GM12878 (cell line): ENCODE data around the gene LSR. TPM values are rescaled to one million over a fixed set of nuclear protein-coding genes. Genes with fewer than 3 reads are reported as not detected.

ENCODE experiments used
- BACH1 ChIP-seq: fragments of 450-650 bp; IDR thresholded peaks from 2 replicates; pipeline ENCODE4 v1.6.1; 2017; ENCODE audit warnings: mild to moderate bottlenecking, borderline replicate concordance
- BCL3 ChIP-seq: IDR thresholded peaks from 2 replicates; pipeline ENCODE4 v1.6.1; 2011; ENCODE audit warnings: borderline replicate concordance, low read depth, mild to moderate bottlenecking, moderate library complexity, low read length; ENCODE audit not compliant: insufficient read depth, poor library complexity, severe bottlenecking
- BMI1 ChIP-seq: fragments of 450-650 bp; IDR thresholded peaks from 2 replicates; pipeline ENCODE4 v1.6.1; 2016; ENCODE audit warnings: mild to moderate bottlenecking, moderate library complexity, borderline replicate concordance
- CBX5 ChIP-seq: sonication (generic); IDR thresholded peaks from 2 replicates; pipeline ENCODE4 v1.6.1; 2016; ENCODE audit warnings: low read depth, moderate library complexity, mild to moderate bottlenecking, inconsistent platforms
- CEBPB ChIP-seq, 2 experiments: fragments of 150-350 bp in 1 of 2; IDR thresholded peaks; 2 replicates each; pipeline ENCODE4 v1.6.1; 2012 to 2014; ENCODE audit warnings: low read depth in 2 of 2, low read length in 2 of 2, borderline replicate concordance in 1 of 2, inconsistent platforms in 1 of 2
- CHD2 ChIP-seq: IDR thresholded peaks from 2 replicates; pipeline ENCODE4 v1.6.1; 2011; ENCODE audit warnings: low read depth, low read length, improper control_type of control experiment, borderline replicate concordance
- EGR1 ChIP-seq, 2 experiments: IDR thresholded peaks; 1 replicate in 1 of 2; 2 replicates in 1 of 2; pipeline ENCODE4 v1.6.1; 2011 to 2012; ENCODE audit warnings: low read depth in 2 of 2, low read length in 2 of 2, borderline replicate concordance in 1 of 2, mild to moderate bottlenecking in 1 of 2, moderate library complexity in 1 of 2
- ELK1 ChIP-seq: IDR thresholded peaks from 2 replicates; pipeline ENCODE4 v1.6.1; 2012; ENCODE audit warnings: low read depth, low read length, improper control_type of control experiment
- EZH2 ChIP-seq: IDR thresholded peaks from 2 replicates; pipeline ENCODE4 v1.6.1; 2012; ENCODE audit warnings: low read depth, mild to moderate bottlenecking, control low read depth, inconsistent platforms, low read length, borderline replicate concordance; ENCODE audit not compliant: control insufficient read depth
- IKZF1 ChIP-seq: fragments of 450-650 bp; conservative IDR thresholded peaks from 2 replicates; pipeline ENCODE4 v1.6.1; 2017; ENCODE audit warnings: antibody characterized with exemption, mild to moderate bottlenecking
- IRF4 ChIP-seq: IDR thresholded peaks from 2 replicates; pipeline ENCODE4 v1.6.1; 2011; ENCODE audit warnings: low read depth, low read length
- LARP7 ChIP-seq: fragments of 450-650 bp; IDR thresholded peaks from 2 replicates; pipeline ENCODE4 v1.6.1; 2017; ENCODE audit warnings: mild to moderate bottlenecking
- MAX ChIP-seq: IDR thresholded peaks from 2 replicates; pipeline ENCODE4 v1.6.1; 2012; ENCODE audit warnings: low read depth, low read length, improper control_type of control experiment
- PAX8 ChIP-seq: fragments of 450-650 bp; IDR thresholded peaks from 2 replicates; pipeline ENCODE4 v1.6.1; 2017; ENCODE audit warnings: mild to moderate bottlenecking, moderate library complexity
- PML ChIP-seq: IDR thresholded peaks from 2 replicates; pipeline ENCODE4 v1.6.1; 2012; ENCODE audit warnings: low read length, inconsistent platforms
- POLR2AphosphoS5 ChIP-seq: IDR thresholded peaks from 2 replicates; pipeline ENCODE4 v1.6.1; 2011; ENCODE audit warnings: mild to moderate bottlenecking, low read length, inconsistent platforms
- RAD21 ChIP-seq: IDR thresholded peaks from 2 replicates; pipeline ENCODE4 v1.6.1; 2011; ENCODE audit warnings: mild to moderate bottlenecking, low read depth, low read length, moderate library complexity; ENCODE audit not compliant: insufficient read depth
- SMC3 ChIP-seq: IDR thresholded peaks from 2 replicates; pipeline ENCODE4 v1.6.1; 2011; ENCODE audit warnings: low read length, improper control_type of control experiment, borderline replicate concordance
- SRF ChIP-seq, 2 experiments: IDR thresholded peaks; 2 replicates each; pipeline ENCODE4 v1.6.1; 2011; ENCODE audit warnings: low read depth in 2 of 2, low read length in 2 of 2, mild to moderate bottlenecking in 1 of 2, moderate library complexity in 1 of 2
- TARDBP ChIP-seq: IDR thresholded peaks from 2 replicates; pipeline ENCODE4 v1.6.1; 2016; ENCODE audit warnings: borderline replicate concordance
- ZBED1 ChIP-seq: IDR thresholded peaks from 2 replicates; pipeline ENCODE4 v1.6.1; 2016; ENCODE audit warnings: borderline replicate concordance
- ZNF24 ChIP-seq: fragments of 450-650 bp; IDR thresholded peaks from 2 replicates; pipeline ENCODE4 v1.6.1; 2017; ENCODE audit warnings: antibody characterized with exemption, mild to moderate bottlenecking
- ZNF384 ChIP-seq: IDR thresholded peaks from 2 replicates; pipeline ENCODE4 v1.6.1; 2012; ENCODE audit warnings: low read depth, mild to moderate bottlenecking, low read length, improper control_type of control experiment, borderline replicate concordance
- ZZZ3 ChIP-seq: IDR thresholded peaks from 2 replicates; pipeline ENCODE4 v1.6.1; 2011; ENCODE audit warnings: low read depth; ENCODE audit not compliant: control insufficient read depth, insufficient read length
- polyA plus RNA-seq, 11 experiments: library from polyadenylated mRNA; depleted of rRNA in 4 of 11; unstranded in 6 of 11; stranded (reverse) in 5 of 11; fragments of >200 nt; fragmentation: Nextera tagmentation in 4 of 11; fragmentation: Illumina TruSeq in 1 of 11; extraction: Ambion mirVana in 4 of 11; extraction: Trizol in 1 of 11; gene quantifications; 1 replicate in 1 of 11; 2 replicates in 10 of 11; pipeline versions ENCODE4 v1.2.1 to v1.2.3, GENCODE V29; 2011 to 2016; ENCODE audit warnings: inconsistent platforms in 2 of 11, missing spikeins in 2 of 11, low read depth in 1 of 11
- total RNA-seq, 4 experiments: library from RNA; depleted of rRNA in 3 of 4; stranded (reverse); fragments of >200 nt in 3 of 4; fragmentation: Illumina TruSeq in 1 of 4; extraction: Trizol in 1 of 4; gene quantifications; 2 replicates each; pipeline versions ENCODE4 v1.2.1 to v1.2.3, GENCODE V29; 2013 to 2021
- TF ChIP-seq, protein P1 (sequence below): fragments of 450-650 bp; formaldehyde crosslinking; IDR thresholded peaks from 2 replicates; pipeline ENCODE4 v1.5.0; 2022; ENCODE audit warnings: mild to moderate bottlenecking, missing genetic modification characterization

Gene LSR
- total and polyA plus RNA-seq, 10 of the 15 experiments (the other 5 are each of a cell fraction or from before 2014, with no cell fraction given): 0.26 to 53.9 (median 26.3) TPM

DNA sequence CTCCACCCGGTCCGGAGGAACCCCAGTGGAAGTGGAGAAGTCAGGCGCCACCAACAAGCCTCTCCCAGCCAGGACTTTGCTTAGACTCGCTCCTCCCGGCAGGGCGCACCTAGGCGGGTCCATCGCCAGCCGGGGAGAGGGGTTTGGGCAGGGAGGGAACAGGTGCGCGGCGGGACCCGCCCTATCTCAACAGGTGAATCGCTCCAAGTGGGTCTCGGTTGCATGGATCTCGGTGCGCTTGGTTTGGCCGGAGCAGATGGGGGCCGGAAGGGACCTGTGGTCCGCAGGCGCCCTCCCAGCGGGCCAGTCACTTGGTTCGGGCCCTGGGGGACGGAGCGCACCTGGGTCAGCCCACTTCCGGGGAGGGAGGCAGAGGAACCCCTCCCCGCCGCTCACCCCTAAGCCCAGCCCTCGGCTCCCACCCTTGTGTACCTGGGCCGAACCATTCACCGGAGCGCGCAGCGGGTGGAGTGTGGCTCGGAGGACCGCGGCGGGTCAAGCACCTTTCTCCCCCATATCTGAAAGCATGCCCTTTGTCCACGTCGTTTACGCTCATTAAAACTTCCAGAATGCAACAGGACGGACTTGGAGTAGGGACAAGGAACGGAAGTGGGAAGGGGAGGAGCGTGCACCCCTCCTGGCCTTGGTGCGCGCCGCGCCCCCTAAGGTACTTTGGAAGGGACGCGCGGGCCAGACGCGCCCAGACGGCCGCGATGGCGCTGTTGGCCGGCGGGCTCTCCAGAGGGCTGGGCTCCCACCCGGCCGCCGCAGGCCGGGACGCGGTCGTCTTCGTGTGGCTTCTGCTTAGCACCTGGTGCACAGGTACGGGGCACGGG is at the start of gene LSR (continued):
- peak; percentile 58; the same call in 1 of the 2 replicates for TF ChIP-seq TARDBP
- no peak for TF ChIP-seq RAD21
- TF ChIP-seq, protein P1, sequence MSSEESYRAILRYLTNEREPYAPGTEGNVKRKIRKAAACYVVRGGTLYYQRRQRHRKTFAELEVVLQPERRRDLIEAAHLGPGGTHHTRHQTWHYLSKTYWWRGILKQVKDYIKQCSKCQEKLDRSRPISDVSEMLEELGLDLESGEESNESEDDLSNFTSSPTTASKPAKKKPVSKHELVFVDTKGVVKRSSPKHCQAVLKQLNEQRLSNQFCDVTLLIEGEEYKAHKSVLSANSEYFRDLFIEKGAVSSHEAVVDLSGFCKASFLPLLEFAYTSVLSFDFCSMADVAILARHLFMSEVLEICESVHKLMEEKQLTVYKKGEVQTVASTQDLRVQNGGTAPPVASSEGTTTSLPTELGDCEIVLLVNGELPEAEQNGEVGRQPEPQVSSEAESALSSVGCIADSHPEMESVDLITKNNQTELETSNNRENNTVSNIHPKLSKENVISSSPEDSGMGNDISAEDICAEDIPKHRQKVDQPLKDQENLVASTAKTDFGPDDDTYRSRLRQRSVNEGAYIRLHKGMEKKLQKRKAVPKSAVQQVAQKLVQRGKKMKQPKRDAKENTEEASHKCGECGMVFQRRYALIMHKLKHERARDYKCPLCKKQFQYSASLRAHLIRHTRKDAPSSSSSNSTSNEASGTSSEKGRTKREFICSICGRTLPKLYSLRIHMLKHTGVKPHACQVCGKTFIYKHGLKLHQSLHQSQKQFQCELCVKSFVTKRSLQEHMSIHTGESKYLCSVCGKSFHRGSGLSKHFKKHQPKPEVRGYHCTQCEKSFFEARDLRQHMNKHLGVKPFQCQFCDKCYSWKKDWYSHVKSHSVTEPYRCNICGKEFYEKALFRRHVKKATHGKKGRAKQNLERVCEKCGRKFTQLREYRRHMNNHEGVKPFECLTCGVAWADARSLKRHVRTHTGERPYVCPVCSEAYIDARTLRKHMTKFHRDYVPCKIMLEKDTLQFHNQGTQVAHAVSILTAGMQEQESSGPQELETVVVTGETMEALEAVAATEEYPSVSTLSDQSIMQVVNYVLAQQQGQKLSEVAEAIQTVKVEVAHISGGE (CRISPR knock-in tag): no peak
- TF ChIP-seq BMI1: no peak
- no peak for TF ChIP-seq CBX5
- peak; percentile 73; the same call in 1 of the 2 replicates for TF ChIP-seq ELK1
- 0 out of 2 replicates have a peak, but pooled peaks have one; percentile 12 for TF ChIP-seq CHD2
- peak; percentile 44; the same call in 1 of the 2 replicates for TF ChIP-seq PML
- no peak for TF ChIP-seq CEBPB (IDR thresholded peaks at IDR 0.05; ENCODE audit: borderline replicate concordance in 1 of 2, low read depth in 2 of 2, low read length in 2 of 2)
- peak in 1 of 2 experiments; percentile 39; a peak in 1 of 3 replicates for TF ChIP-seq EGR1 (IDR thresholded peaks at IDR 0.05; ENCODE audit: borderline replicate concordance in 1 of 2, low read depth in 2 of 2, low read length in 2 of 2)
- no peak for TF ChIP-seq SMC3
- no peak for TF ChIP-seq ZBED1
- TF ChIP-seq ZNF384: no peak
- TF ChIP-seq EZH2: no peak
- peak; percentile 93 for TF ChIP-seq POLR2AphosphoS5
- TF ChIP-seq LARP7: peak; percentile 82
- peak; percentile 88 for TF ChIP-seq BACH1
- TF ChIP-seq IRF4: peak; percentile 32; the same call in 1 of the 2 replicates
- TF ChIP-seq MAX: no peak
- TF ChIP-seq BCL3: no peak
- TF ChIP-seq SRF (IDR thresholded peaks at IDR 0.05; ENCODE audit: low read depth in 2 of 2, low read length in 2 of 2): no peak
- no peak; the same call in none of the 2 replicates for TF ChIP-seq IKZF1
- no peak for TF ChIP-seq ZZZ3
- no peak for TF ChIP-seq ZNF24
- TF ChIP-seq PAX8: no peak
